Measurements from ENCODE around the gene IFT122.
A peak's percentile ranks its signal among the peaks of the same experiment; 100 is the strongest.
"Not testable (repeated sequence)": the region's sequence is repeated elsewhere in the genome, so short reads cannot be mapped to it uniquely, and the experiment has no call there.

IFT122 gene

DNA sequence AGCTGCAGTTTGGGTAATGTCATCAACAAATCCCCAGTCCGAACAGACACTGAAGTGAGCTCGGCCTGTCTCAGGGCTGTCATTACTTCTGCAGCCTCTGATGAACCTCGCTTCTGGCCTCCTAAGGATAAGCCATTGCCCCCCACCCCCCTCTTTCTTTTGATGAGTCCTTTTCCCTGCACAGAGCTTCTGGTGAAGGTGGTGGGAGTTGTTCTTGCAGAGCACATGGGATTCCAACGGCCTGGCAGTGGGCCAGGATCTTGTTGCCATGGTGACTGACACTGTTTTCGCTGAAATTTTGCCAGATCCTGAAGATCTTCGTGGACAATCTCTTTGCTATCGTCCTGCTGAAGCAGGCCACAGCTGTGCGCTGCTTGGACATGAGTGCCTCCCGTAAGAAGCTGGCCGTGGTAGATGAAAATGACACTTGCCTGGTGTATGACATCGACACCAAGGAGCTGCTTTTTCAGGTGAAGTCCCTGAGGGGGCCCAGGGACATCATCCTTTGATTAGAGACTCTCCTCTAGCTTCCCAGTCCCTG lies 41.3 kb downstream of the IFT122 start:
- not testable (repeated sequence) for DNase-seq

DNA sequence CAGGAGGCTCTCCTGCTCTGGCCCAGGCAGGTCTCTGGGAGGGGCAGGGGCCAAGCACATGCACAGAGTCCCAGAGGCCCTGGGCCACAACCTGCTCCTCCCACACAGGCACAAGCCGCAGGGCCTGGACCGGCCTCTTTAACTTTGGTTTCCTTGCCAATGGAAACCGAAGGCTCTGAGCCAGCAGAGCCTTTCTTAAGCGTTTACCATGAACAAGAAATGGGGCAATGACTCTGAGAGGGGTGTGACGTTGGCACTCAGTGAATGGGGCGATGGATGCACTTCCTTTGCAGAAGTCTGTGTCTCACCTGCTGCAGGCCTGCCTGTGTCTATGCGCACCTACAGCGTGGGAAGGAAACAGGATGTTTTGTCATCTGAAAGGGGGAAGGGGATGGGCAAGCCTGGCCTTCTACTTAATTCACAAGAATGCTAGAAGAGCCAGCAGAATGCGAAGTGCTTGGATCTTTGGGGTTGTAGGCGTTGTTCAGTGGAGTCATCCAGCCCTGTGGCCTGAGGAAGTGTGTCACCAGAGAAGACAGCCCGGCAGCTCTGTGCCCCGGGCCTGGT lies 41.8 kb downstream of the IFT122 start:
- DNase-seq: no peak

DNA sequence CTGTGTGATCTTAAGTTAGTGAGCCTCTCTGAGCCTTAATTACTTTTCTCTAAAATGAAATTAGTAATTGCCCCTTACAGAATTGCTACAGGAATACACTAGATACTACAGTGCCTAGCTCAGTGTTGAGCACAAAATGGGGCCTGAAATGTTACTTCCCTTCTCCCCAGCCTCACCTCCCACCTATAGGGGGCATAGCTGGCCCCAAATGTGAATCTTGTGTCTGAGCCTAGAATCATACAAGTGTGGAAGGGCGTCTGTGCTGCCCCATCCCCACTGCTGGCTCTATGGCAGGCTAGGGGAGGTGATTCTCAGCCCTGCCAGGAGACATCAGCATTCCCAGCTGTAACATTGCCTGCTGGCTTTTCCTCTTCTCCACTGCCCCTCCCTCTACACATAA lies 42.7 kb downstream of the IFT122 start:
- DNase-seq: no peak

DNA sequence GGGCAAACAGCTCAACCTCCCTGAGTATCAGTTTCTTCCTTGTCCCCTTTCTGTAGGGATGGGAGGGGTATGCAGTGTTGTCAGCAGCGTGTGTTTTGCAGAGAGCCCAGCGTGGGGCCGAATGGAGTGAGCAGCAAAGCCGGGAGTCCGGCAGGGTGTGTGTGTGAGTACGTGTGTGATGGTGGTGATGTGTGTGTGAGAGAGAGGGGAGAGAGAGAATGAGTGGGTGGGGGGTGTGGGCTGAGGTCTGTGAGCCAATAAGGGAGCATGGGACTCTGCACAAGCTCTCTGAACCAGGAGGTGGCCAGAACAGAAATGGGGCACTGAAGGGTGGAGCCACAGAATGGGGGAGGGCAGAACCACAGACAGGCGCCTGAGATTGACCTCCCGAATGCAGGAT lies 43.8 kb downstream of the IFT122 start:
- no peak for DNase-seq

DNA sequence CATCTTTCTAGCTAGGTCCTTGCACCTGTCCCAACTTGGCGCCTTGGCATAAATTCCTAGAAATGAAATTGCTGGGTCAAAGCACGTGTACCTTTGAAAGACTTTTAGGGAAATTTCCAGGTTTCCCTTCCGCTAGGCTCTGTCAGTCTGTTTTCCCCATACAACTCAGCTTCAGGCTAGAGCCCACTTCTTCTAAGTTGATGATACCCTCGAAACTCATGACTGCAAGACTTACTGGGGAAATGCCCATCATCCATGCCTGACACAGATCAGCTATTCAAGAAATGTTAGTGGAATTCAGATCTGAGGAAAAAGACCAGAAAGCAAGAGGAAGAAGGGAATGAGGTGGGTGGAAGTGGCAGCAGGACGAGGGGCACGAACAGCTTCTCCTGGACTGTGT lies 45.1 kb downstream of the IFT122 start:
- DNase-seq: not testable (repeated sequence)

DNA sequence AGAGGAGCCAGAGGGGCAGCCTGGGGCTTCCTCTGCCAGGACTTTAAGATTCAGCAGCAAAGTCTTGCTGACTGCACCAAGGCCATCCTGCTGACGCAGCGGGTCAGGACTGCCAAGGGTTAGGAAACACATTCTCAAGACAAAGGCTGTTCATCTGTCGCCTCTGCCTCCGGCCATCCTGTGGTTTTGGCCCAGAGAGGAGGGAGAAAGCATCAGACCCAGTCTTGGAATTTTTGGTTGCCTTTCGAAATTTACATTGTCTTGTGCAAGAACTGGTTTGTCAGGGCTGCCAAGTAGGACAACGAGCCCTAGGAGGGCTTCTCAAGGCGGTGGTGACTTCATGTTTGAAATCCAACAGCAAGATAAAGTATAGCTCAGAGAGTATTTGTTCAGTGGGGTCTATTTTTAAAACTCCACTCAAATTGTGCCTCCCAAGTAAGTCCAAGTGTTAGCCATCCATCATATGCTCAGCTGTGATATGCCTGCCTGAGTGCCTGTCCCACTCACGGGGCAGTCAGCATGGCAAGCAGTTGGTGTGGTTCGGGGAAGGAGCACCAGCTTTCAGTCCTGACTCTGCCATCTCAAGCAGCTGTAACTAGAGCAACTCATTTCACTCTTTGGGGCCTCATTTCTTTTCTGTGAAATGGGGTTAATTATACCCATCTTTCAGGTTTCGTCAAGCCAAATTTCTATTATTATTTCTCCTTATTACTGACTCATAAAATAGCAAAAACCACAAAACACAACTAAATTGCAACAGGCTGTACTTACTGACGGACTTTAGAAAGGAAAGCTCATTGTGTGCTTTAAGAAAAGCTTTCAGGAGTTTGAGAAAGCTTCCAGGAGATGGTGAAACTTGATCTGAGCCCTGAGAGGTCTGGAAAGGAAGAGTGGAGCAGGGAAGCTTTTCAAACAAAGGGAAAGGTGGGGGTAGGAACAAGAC lies 46.0 kb downstream of the IFT122 start:
- no peak for DNase-seq

DNA sequence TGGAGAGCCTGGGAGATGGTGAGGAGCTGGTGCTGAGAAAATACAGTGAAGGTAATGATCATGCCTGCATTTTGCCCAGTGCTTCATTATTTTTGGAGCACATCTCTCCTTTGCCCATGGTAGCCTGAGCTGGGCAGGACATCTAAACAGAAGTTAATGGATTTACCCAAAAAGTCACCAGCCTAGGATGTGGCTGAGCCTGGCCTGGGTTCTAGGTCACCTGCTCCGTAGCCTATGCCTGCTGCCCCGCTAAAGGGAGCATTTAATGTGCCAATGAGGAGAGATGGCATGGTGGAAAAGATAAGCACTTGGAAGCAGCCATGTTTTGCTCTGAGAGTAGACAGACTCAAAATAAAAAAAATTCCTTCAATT lies 46.6 kb downstream of the IFT122 start:
- no peak for DNase-seq

DNA sequence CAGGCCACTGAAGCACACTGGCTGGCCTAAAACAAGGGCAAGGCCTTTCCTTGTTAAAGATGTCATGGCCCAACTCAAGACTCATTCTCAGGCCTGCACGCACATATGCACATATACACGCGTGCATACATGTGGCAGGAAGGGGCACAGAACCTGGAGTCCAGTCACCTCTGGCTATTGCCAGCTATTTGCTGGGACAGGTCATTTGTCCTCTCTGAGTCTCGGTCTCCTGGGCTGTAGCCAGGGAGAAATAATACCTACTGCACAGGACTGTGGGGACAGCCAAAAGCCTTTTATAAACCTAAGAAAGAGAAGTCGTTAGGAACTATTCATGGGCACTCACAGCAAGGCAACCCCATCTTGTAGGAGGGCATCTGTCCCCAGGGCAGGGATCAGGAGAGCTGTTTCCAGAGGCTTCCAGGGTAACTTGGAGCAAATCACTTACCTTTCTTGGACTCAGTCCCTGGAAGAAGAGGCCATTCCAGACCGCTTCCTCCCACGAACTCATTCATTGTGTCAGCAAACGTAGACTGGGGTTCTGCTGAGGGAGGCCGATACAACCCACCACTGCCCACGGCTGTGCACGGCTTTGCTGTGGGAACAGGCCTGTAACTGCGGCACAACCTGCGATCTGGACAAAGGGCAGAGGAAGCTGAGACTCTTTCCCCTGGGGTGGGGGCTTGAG lies 47.3 kb downstream of the IFT122 start:
- no peak for DNase-seq

DNA sequence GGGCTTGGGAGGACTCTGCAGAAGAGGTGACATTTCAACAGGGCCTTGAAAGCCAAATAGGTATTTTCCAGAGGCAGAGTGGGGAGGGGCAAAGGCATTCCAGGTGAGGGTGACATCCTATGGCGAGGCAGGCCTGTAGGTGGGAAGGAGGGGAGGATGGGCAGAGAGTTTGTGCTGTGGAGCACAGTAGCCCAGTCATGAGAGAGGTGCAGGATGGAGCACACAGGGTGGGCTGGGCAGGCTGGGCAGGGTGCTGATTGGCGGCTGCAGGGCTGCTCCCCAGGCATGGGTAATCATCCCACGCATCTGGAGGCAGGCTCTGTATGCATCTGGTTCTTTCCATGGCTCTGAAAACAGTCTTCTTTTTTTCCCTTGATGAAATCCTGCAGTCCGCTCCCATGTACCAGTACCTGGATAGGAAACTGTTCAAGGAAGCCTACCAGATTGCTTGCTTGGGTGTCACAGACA lies 47.9 kb downstream of the IFT122 start:
- not testable (repeated sequence) for DNase-seq

DNA sequence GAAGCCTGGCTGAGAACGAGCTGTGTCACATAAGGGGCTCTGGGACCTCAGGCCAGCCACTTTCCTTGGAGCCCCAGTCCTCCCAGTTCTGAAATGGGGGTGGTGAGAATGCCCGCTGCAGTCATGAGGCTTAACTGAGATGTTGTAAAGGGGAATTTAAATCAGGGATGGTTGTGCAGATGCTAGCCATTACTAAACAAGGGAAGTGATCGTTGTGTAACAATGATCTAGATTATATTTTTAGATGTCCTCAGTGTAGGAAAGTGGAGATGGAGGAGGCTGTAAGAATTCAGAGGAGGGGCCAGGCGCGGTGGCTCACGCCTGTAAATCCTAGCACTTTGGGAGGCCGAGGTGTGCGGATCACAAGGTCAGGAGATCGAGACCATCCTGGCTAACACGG lies 49.2 kb downstream of the IFT122 start:
- DNase-seq: not testable (repeated sequence)

DNA sequence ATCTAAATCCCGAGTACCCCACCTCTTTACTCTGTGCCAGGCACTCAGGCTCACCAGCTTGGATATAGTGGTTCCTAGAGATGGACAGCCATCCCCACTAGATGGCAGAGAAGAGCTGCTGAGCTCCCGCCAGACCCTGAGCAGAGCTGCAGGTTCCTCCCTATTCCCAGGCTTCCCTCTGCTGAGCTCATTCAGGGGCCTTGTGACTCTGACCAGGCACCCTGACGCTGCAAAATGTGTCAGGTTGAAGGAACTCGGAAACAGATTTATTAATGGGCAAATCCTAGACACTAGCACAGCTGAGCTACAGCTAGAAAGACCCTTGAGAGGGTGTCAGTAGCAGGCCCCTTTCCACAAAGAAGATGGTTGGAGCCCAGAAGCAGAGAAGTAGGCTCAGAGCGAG lies 50.2 kb downstream of the IFT122 start:
- peak; percentile 15 for DNase-seq

DNA sequence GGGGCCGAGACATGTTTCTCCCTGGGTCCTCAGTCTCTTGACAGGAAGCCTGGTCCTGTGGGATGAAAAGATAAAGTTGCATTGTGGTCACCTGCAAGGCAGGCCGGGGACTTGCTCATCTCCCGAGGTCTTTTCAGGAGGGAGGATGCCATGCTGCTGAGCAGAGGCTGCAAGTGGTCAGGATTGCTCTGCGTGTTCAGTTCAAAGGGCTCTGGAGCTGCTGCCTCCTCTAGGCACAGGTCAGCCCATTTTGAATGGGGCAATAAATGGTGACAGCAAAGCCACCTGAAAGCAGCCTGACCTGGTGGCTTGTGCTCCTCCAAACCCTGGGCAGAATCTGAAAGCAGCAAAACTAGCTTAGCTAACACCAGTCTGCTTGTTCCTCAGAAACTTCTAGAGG lies 51.1 kb downstream of the IFT122 start:
- not testable (repeated sequence) for DNase-seq

DNA sequence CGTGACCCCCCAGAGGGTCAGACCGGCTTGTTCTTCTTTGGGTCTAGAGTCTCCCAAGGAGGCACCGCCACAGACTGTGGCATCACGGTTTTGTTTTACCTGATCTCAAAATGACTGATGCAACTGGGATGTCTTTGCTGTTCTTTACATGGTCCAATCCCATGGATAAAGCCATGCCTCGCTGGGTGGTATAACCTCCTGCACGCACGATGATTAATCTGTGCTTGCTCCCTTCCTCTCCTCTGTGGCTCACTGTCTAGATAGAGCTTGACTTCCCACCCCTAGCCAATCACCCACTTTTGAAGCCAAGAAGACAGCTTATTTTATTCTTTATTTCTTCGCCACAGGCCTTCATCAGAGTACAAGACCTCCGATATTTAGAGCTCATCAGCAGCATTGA lies 51.8 kb downstream of the IFT122 start:
- DNase-seq: no peak

DNA sequence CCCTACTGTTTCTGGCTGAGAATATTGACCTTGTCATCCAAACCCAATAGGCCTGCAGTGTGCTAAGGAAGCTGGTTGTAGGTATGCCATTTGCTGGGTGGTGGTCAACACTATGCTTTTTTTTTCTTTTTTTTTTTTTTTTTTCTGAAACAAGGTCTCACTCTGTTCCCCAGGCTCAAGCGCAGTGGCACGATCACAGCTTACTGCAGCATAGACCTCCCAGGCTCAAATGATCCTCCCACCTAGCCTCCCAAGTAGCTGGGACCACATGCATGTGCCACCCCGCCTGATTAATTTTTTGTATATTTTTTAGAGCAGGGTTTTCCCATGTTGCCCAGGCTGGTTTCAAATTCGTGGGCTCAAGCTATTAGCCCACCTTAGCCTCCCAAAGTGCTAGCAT lies 52.7 kb downstream of the IFT122 start:
- no peak for DNase-seq

DNA sequence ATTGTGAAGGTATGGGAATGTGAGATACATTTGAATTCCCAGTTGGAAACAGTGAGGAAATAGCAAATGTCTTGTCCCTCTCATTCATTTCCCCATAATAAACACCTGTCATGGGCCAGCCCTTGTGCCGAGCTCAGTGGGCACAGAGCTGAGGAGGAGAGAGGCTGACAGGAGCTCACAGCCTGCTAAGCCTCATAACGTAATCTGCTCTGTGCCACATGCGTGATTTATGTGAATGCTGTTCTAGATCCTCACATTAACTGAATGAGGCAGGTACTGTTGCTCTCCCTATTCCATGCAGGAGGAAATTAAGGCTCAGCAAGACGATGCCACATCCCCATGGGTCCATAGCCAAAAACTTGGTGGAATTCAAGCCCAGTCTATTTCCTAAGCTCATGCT lies 53.2 kb downstream of the IFT122 start:
- DNase-seq: no peak

DNA sequence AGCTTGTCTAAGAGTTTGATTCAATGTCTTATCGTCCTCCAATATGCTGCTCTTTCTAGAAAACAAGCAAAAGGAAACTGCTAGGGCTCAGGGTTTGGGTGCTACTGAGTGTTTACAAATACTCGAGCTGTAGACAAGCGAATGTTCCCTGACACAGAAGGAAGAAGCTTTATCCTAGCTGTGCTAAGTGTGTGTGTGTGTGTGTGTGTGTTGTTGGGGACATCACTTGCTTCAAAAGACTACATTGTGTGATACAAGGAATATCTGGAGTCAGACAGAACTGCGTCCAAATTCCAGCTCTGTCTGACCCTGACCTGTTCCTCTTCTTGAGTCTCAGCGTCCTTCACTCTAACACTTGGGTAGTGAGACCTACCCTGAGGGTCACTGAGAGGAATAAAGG lies 54.5 kb downstream of the IFT122 start:
- DNase-seq: not testable (repeated sequence)

DNA sequence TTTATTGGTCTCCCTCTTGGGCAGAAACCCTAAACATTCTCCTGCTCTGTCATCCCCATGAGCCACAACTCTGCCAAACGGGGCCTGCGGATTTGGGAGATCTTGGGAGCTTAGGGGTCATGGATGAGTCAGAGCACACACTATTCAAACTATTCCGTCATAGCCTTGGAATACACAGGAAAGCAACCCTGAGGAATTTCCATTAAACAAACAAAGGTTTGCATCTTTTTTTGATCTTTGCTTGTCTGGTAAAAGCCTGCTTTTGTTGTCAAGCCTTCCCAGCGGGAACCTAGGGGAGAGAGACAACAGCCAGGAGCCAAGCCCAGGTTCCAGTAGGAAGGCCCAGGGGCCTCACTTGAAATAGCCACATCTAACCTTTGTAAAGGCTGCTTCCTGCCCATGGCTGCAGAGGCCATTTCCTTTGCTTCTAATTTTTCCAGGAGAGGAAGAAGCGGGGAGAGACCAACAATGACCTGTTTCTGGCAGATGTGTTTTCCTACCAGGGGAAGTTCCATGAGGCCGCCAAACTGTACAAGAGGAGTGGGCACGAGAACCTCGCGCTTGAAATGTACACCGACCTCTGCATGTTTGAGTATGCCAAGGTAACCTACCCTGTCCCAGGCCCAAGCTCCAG lies 55.1 kb downstream of the IFT122 start:
- not testable (repeated sequence) for DNase-seq

DNA sequence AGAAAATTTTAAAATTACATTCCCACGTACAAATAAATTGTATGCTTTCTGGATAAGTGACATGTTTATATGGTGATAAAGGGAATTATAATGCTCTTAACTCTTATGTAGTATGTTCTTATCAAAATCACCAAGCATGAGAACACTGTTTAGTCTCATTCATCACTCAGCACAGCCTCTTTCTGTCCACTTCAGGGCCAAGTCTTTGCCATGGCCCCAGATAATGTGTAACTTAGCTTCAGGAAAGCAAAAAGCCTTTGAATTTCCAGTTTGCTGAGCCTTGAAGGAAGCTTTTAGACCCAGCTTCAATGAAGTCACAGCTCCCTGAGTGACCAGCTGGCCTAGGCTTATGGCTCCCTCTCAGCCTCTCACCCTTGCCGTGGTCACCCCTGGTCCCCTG lies 57.9 kb downstream of the IFT122 start:
- DNase-seq: not testable (repeated sequence)

DNA sequence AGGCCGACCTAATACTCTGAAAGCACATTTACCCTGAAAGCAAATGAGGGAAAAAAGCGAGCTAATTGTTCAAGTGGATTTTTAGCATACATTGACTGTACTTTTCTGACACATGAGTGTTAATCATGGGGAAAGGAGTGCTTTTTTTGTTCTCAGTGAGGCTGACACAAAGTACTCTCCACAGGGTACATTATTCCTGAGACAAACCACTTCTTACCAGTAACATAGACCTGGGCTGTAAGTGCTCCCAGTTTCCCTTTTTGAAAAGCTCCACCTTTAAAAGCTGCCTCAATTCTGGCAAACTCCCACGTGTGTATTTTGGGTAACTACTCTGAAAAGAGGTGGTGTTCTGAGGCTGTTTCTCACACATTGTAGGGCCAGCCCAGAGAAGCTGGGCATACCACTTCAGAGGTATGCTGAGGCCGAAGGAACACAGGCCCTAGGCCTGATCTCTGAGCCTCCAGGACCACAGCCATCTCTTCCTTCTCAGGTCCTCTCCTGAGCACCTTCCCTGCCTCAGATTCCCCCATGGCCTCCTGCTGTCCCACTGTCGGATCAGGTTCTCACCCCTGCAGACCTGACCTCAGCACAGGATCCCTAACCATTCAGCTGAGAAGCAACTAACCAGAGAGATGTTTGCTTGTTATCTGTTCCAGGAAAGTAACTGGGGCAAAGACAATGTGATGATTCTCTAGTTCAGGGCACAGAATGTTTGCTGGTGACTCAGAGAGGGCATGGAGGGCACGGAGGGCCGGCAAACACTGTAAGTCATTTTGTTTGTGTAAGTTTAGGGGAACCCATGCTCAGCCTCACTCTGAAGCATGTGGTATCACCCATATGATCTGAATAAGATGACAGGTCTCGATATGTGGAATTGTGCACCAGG lies 58.8 kb downstream of the IFT122 start:
- DNase-seq: not testable (repeated sequence)

DNA sequence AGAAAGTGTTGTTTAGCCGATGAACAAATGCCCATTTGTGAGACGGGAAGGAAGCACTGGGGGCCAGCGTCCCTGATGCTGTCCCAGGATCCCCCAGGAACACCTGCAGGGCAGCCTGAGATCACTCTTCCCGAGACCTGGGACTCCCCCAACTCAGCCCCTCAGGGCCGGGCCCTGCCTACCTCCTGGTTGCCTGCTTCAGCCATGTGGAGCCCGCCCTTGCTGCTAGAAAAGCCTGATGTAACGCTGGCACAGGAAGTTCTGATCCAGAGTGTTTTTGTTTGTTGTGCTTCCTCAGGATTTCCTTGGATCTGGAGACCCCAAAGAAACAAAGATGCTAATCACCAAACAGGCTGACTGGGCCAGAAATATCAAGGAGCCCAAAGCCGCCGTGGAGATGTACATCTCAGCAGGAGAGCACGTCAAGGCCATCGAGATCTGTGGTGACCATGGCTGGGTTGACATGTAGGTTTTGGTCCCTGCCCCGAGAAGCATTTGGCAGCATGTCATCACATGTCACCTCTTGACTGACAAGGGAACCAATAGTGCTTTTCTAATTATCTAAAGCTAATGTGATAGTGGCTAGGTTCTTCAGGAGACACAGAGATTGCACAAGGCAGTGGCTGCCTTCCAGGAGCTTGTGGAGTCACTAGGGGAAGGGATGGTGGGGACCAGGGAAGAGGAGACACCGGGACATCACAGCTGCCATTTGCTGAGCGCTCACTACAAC lies 59.7 kb downstream of the IFT122 start:
- DNase-seq: not testable (repeated sequence)

DNA sequence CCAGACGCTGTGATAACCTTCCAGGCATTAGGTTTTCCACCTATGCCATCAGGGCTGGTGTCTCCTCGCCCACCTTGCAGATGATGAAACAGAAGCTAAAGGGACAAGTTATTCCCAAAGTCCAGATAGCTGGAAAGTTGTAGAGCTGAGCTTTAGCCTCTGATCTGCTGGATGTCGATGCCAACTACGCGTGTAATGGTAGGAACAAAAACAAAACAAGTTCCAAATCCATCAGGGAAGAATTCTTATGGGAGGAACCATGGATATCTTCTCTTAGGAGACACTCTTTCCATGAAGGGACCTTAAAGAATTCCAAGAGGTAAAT lies 60.3 kb downstream of the IFT122 start:
- DNase-seq: no peak
